Esophagus (tissue), 2 donors: ENCODE results near the gene ROCK1. TPM values are rescaled to one million over a fixed set of nuclear protein-coding genes. Genes with fewer than 3 reads are reported as not detected.
"Not testable (repeated sequence)": the region's sequence is repeated elsewhere in the genome, so short reads cannot be mapped to it uniquely, and the experiment has no call there.

Experiments used
- H3K27ac ChIP-seq, 2 donors: one replicate each; pipeline ENCODE4 v1.5.1; 2013; ENCODE audit warnings: low read depth in 2 of 2, mild to moderate bottlenecking in 2 of 2, inconsistent platforms in 1 of 2, low read length in 1 of 2, moderate library complexity in 1 of 2
- H3K27me3 ChIP-seq, 2 donors: one replicate each; pipeline ENCODE4 v1.6.1; 2013; ENCODE audit warnings: low read length in 2 of 2, control low read depth in 1 of 2, mild to moderate bottlenecking in 1 of 2; ENCODE audit not compliant: insufficient read depth in 2 of 2, control insufficient read depth in 1 of 2
- H3K36me3 ChIP-seq, 2 donors: one replicate each; pipeline ENCODE4 v1.6.1; 2013; ENCODE audit warnings: low read length in 1 of 2; ENCODE audit not compliant: control insufficient read depth in 2 of 2, insufficient read depth in 2 of 2
- H3K4me1 ChIP-seq, 2 donors: one replicate each; pipeline ENCODE4 v1.6.1; 2013; ENCODE audit warnings: low read length in 1 of 2; ENCODE audit not compliant: control insufficient read depth in 2 of 2, insufficient read depth in 2 of 2
- H3K4me3 ChIP-seq, 2 donors: one replicate each; pipeline ENCODE4 v1.5.1; 2013; ENCODE audit warnings: low read length in 2 of 2, mild to moderate bottlenecking in 2 of 2, low read depth in 1 of 2, moderate library complexity in 1 of 2
- H3K9me3 ChIP-seq, 2 donors: one replicate each; pipeline ENCODE4 v1.6.1; 2013; ENCODE audit warnings: mild to moderate bottlenecking in 2 of 2, low read depth in 1 of 2, low read length in 1 of 2, moderate library complexity in 1 of 2; ENCODE audit not compliant: control insufficient read depth in 2 of 2, insufficient read depth in 1 of 2
- WGBS, 2 donors: extraction: QIAGEN DNeasy Blood & Tissue Kit; methylation state at CpG; one replicate each; pipeline ENCODE4 v1.1.7; 2013; 5-methylcytosine and 5-hydroxymethylcytosine counted together
- polyA plus RNA-seq, 2 donors: library from polyadenylated mRNA; stranded (reverse); fragments of 200-250 nt; gene quantifications; one replicate each; pipeline ENCODE4 v1.2.3, GENCODE V29; 2013
- donor health status: healthy with polysubstance abuse.
- donor health status: Bipolar disorder and iron deficiency.

ROCK1 gene
- polyA plus RNA-seq, 2 donors = 6.0 to 8.8 TPM

DNA sequence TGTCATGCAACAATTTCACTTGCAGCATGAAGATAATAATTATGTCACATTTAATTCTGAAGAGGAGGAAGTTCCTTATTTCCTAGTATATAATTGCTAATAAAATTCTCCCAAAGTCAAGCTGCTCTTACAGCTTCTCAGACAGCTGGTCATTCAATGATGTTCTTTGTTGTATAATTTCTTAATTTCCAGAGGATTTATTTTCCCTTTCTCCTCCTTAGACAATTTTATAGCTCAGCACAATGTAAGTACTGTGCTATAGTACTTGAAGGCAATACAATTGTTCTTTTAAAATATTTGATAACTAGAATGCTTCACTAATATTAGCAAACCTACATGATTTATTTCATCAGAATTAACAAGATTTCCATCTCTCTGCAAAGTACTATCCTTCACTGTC lies 73.4 kb downstream of the ROCK1 start:
- Histone ChIP-seq H3K36me3 (peaks cover 0 to 4% of the 10 kb centered on the region in 2 donors), H3K27me3 (no peaks in the 10 kb centered on the region), H3K4me3 (no peak overlapping the region), H3K27ac (no peak overlapping the region), H3K9me3 (no peaks in the 10 kb centered on the region), H3K4me1 (no peaks in the 10 kb centered on the region)

DNA sequence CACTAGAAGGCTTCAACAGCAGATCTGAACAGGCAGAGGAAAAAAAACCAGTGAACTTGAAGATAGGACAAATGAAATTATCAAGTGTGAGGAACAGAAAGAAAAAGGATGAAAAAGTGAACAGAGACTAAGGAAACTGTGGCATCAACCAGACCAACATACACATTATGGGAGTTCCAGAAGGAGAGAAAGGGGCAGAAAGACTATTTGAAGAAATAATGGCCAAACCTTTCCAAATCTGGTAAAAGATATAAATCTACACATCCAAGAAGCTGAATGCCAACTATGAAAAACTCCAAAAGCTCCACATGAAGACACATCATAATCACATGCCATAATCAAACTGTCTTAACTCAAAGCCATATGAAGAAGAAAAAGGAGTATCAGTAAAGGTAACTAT lies 79.8 kb downstream of the ROCK1 start:
- Histone ChIP-seq H3K9me3 (no peaks in the 10 kb centered on the region), H3K4me3 (no peak overlapping the region), H3K27me3 (no peaks in the 10 kb centered on the region), H3K36me3 (peaks cover 0 to 4% of the 10 kb centered on the region in 2 donors), H3K27ac (no peak overlapping the region), H3K4me1 (no peaks in the 10 kb centered on the region)

DNA sequence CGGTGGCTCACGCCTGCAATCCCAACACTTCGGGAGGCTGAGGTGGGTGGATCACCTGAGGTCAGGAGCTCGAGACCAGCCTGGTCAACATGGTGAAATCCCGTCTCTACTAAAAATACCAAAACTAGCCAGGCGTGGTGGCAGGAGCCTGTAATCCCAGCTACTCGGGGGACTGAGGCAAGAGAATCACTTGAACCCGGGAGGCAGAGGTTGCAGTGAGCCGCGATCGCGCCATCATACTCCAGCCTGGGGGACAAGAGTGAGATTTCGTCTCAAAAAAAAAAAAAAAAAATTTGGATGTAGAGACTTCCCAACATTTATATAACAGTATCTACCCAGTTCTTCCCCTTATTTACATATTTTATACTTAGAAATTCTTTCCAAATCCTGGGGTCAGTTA lies 93.4 kb downstream of the ROCK1 start:
- not testable (repeated sequence) for H3K36me3 ChIP-seq, H3K27ac ChIP-seq, H3K27me3 ChIP-seq, H3K4me1 ChIP-seq, H3K9me3 ChIP-seq, H3K4me3 ChIP-seq
- WGBS, 2 donors = 99% methylated on average over 13 of the region's 13 CpGs

DNA sequence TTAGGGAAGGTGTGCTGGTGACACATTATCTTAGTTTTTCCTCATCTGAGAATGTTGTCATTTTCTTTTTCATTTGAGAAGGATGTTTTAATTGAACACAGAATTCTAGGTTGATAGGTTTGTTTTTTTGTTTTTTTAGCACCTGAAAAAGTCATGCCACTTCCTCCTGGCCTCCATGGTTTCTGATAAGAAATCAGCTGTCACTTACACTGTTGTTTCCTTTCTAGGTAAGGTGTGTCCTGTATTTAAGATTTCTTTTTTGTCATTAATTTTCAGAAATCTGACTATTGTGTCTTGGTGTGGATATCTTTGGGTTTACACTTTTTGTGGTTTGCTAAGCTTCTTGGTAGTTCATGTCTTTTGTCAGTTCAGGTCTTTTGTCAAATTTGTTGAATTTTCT lies 99.3 kb downstream of the ROCK1 start:
- Histone ChIP-seq H3K36me3 (peaks cover 6% of the 10 kb centered on the region in 2 donors), H3K27me3 (no peaks in the 10 kb centered on the region), H3K4me1 (no peaks in the 10 kb centered on the region), H3K27ac (no peak overlapping the region), H3K4me3 (no peak overlapping the region), H3K9me3 (no peaks in the 10 kb centered on the region)

DNA sequence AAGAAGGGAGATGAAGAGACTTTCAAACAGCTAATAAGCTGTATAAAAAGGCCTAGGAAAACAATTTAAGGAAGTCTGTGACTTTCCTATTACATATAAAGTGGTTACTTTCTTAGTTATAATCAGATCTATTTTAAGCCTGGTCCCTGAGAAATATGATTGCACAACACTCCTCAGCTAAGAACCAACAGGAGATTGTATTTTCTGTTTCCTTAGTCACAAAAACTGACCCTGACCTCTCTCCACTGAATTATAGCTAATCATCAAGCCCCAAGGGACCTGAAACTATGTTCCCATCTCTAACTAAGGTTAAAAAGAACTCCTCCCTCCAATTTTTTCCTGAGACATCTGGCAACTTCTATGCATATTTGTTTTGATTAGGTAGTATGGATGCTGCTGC lies 106.9 kb downstream of the ROCK1 start:
- Histone ChIP-seq H3K9me3 (no peaks in the 10 kb centered on the region), H3K4me3 (no peak overlapping the region), H3K27me3 (no peaks in the 10 kb centered on the region), H3K36me3 (peaks cover 0 to 5% of the 10 kb centered on the region in 2 donors), H3K4me1 (no peaks in the 10 kb centered on the region), H3K27ac (no peak overlapping the region)

DNA sequence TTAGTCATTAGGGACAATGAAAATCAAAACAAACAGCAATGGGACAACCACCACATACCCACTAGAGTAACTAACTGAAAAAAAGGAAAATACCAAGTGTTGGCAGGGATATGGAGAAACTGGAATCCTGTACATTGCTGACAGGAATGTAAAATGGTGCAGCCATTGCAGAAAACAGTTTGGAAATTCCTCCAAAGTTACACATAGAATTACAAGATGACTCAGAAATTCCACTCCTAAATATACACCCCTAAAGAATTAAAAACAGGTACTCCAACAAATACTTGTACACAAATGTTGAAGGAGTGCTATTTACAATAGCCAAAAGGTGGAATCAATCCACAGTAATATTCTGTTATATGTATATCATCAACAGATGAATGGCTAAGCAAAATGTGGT lies 110.9 kb downstream of the ROCK1 start:
- no peaks in the 10 kb centered on the region for H3K9me3 ChIP-seq
- no peaks in the 10 kb centered on the region for H3K27me3 ChIP-seq
- peaks cover 0 to 6% of the 10 kb centered on the region in 2 donors for H3K36me3 ChIP-seq
- no peak overlapping the region for H3K4me3 ChIP-seq
- H3K4me1 ChIP-seq = no peaks in the 10 kb centered on the region
- H3K27ac ChIP-seq = no peak overlapping the region

DNA sequence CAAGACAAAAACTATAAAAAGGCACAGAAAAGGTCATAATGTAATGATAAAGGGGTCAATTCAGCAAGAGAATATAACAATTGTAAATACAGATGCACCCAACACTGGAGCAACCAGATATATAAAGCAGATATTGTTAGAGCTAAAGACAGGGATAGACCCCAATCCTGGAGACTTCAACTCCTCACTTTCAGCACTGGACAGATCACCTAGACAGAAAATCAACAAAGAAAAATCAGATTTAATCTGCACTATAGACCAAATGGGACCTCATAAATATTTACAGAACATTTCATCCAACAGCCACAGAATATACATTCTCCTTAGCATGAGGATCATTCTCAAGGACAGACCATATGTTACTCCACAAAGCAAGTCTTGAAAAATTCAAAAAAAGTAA lies 114.2 kb downstream of the ROCK1 start:
- peaks cover 0 to 2% of the 10 kb centered on the region in 2 donors for H3K36me3 ChIP-seq
- no peak overlapping the region for H3K27ac ChIP-seq
- H3K4me3 ChIP-seq = no peak overlapping the region
- H3K27me3 ChIP-seq = no peaks in the 10 kb centered on the region
- no peaks in the 10 kb centered on the region for H3K9me3 ChIP-seq
- H3K4me1 ChIP-seq = no peaks in the 10 kb centered on the region

DNA sequence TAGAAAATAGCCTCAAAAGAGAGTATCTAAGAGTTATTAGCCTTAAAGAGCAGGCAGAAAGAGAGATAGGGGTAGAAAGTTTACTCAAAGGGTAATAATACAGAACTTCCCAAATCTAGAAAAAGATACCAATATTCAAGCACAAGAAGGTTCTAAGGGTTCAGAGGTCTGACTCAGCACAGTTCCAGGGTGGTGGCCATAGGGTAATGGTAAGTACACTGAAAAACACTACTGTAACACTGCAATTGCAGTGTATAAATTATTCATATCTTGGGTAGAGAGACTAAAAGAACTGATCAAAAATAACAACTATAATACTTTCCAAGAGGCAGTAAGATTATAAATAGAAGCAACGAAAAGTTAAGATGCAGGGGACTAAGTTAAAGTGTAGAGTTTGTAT lies 115.2 kb downstream of the ROCK1 start:
- 93 to 97% methylated on average over 1 of the region's 1 CpG for WGBS, 2 donors

DNA sequence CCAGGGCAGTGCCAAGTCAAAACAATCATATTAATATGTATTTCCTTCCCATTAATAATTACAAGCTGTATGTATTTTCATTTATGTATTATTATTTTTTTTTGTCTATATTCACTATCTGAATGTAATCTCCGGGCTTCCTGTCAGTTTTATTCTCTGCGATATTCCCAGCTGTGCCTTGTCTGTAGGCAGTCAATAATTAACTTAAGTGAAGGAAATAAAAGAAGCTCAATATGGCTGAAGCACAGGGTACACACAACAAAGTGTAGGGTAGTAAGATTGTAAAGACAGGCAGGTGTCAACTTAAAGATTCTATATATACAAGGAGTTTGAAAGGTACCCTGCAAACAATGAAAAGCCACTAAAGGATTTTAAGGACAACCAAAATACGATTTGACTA lies 122.9 kb downstream of the ROCK1 start:
- no peak overlapping the region for H3K27ac ChIP-seq
- H3K4me1 ChIP-seq = no peaks in the 10 kb centered on the region
- no peaks in the 10 kb centered on the region for H3K9me3 ChIP-seq
- H3K27me3 ChIP-seq = no peaks in the 10 kb centered on the region
- H3K36me3 ChIP-seq = no peaks in the 10 kb centered on the region
- WGBS, 2 donors = 69 to 86% methylated on average over 3 of the region's 3 CpGs
- no peak overlapping the region for H3K4me3 ChIP-seq

More for the DNA sequence above, 115.2 kb downstream of the ROCK1 start:
- H3K9me3 ChIP-seq = no peaks in the 10 kb centered on the region
- peaks cover 0 to 2% of the 10 kb centered on the region in 2 donors for H3K36me3 ChIP-seq
- no peak overlapping the region for H3K27ac ChIP-seq
- H3K27me3 ChIP-seq = no peaks in the 10 kb centered on the region
- no peak overlapping the region for H3K4me3 ChIP-seq
- H3K4me1 ChIP-seq = no peaks in the 10 kb centered on the region

DNA sequence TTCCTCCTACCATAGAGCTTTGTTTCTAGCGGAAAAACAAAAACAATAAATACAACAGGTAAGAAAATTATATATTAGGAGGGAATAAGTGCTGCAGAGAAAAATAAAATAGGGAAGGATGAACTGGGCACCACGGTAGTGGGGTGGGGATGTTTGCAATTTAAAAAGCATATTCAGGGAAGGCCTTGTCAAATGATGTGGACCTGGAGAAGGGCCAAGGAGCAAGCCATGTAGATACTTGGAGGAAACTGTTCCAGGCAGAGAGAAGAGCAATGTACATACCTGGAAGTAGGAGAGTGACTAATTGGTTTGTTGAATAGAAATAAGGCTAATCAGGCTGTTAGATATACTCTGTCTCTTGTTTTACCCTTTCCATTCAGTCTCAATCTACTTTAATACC lies 136.5 kb downstream of the ROCK1 start:
- Histone ChIP-seq H3K27ac (no peak overlapping the region), H3K27me3 (no peaks in the 10 kb centered on the region), H3K4me3 (no peak overlapping the region), H3K4me1 (no peaks in the 10 kb centered on the region), H3K36me3 (peaks cover 0 to 2% of the 10 kb centered on the region in 2 donors), H3K9me3 (no peaks in the 10 kb centered on the region)
- 94 to 96% methylated on average over 2 of the region's 2 CpGs for WGBS, 2 donors

DNA sequence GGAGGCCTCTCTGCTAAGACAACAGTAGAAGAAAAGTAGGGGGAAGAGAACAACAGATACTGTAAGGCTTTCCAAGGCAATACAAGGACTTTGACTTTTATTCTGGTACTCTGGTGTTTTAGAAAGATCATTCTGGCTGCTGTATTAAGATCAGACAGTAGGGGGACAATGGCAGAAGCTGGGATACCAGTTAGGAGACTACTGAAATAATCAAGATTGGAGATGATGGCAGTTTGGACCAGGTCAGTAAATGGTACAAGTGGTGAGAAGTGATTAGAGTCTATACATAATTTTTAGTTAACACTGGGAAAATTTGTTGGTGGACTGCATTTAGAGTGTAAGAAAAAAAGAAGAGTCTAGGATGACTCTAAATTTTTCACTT lies 139.7 kb downstream of the ROCK1 start:
- Histone ChIP-seq H3K36me3 (peaks cover 0 to 3% of the 10 kb centered on the region in 2 donors), H3K4me3 (no peak overlapping the region), H3K4me1 (no peaks in the 10 kb centered on the region), H3K27me3 (no peaks in the 10 kb centered on the region), H3K9me3 (no peaks in the 10 kb centered on the region), H3K27ac (no peak overlapping the region)
